GM21367 (cell line): ENCODE measurements around the gene CCDC69.
"Not testable (repeated sequence)": the region's sequence is repeated elsewhere in the genome, so short reads cannot be mapped to it uniquely, and the experiment has no call there.

ENCODE experiments used
- ATAC-seq: cut with Tn5 transposase; IDR thresholded peaks from one replicate; pipeline ENCODE4 v1.9.1; 2021; ENCODE audit not compliant: unreplicated experiment

The CCDC69 gene, protein sequence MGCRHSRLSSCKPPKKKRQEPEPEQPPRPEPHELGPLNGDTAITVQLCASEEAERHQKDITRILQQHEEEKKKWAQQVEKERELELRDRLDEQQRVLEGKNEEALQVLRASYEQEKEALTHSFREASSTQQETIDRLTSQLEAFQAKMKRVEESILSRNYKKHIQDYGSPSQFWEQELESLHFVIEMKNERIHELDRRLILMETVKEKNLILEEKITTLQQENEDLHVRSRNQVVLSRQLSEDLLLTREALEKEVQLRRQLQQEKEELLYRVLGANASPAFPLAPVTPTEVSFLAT

DNA sequence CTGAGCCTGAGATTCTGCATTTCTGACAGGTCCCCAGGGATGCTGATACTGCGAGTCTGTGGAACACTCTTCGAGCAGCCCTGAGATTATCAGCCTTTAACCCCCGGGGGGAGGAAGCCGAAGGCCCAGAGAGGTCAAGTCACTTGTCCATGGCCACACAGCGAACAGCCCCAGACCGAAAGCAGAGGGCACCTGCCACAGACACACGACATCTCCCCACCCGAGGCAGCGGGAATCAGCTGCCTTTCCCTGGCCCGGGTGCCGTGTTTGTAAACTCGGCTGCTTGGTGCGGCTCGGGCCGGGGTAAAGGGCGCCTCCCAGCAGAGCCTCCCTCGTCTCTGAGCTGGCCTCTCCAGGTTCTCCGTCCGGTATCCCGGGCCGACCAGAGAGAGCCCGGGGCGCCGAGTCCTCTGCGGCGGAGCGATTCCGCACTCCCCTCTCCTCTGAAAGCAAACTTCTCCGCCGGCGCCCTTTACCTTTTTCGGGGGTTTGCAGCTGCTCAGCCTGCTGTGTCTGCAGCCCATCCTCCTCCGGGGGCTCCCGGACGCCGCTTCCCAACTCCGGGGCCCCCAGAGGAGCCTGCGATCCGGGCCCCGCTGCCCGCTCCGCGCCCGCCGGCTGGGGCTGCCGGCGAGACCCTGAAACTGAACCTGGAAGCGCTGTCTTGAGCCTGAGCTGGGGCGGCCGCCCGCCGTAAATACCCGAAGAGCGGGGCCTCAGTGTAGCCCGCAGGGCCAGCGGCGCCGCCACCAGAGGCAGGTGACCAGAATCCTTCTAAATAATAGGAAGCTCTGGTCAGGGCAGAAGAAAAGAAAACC lies at the start of gene CCDC69:
TSS of gene CCDC69 (minus strand) at position 646 of the 818 bp plus-strand sequence. CDS start at position 524, 122 bp downstream.
- ATAC-seq = peak; percentile 59

DNA sequence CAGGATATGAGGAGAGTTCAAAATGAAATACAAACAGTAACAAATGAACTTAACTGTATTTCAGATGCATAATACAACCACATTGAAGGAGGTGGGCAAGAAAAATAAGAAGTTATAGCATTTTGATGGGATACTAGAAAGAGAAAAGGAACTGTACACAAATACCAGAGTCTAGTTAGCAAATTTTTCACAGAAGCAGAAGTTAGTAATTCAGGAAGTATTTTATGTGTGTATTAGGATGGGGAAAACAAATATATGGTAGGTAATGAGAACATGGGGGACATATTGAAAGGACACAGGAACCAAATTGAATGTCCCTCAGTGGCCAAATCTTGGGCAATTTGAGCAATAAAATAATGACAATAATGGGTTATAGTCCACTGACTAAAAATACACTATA lies 47.4 kb upstream of the CCDC69 start:
- no peak for ATAC-seq

DNA sequence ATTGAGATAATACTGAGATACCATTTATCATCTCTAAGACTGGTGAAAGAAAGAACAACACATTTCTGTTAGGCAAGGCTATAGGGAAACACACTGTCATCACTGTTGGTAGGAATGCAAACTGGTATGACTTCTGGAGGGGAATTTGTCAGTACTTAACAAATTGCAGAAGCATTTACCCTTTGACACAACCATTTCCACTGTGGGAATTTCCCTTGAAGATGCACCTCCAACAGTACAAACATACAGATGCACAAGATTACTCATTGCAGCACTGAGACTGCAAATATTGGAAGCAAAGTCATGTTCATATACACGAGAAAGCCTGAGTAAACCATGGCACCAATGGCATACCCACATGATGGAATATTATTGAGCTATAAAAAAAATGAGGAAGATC lies 46.7 kb upstream of the CCDC69 start:
- ATAC-seq = peak; percentile 87

DNA sequence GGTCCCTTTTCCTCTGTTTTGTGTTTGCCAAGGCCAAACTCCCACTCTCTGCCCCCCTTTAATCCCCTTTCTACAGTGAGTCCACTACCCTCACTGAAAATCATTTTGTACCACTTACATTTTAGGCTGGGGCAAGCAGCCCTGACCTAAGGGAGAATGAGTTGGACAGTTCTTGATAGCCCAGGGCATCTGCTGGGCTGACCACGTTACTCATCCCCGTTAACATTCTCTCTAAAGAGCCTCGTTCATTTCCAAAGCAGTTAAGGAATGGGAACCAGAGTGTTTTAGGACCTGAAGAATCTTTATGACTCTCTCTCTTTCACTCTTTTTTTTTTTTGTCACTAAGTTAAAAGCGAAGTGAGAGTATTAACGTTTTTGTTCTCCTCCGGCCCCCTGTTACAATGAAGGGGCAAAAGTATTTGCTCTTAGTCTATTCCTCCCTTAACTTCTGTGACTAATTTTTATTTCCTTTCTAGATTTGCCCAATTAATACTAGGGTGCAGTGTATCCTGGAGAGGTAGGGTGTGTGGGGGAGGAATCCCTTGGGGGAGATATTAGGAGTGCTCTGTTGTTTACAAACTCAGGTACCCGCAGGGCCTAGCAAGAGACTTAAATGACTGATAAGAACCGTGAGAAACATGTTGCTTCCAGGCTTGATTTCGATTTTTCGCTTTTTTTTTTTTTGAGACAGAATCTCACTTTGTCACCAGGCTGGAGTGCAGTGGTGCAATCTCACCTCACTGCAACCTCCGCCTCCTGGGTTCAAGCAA lies 43.8 kb upstream of the CCDC69 start:
- ATAC-seq = no peak

DNA sequence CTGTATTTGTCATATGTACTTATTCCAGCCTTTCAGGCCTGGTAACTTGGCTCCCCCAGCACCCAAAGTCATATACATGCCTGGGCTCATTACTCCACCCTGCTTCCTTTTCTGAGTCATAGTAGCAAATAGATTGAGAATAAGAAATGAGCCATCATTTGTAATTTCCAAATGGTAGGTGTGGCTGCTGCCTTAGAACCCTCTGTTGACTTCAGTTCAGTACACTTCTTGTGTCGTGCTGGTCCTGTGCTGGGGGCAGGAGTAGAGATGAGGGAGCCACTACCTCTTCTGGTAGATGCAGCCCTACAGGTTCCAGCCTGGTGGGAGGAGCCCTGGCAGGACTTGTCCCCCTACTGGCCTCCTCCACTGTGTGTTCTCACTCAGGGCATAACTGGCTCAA lies 40.2 kb upstream of the CCDC69 start:
- ATAC-seq = peak; percentile 39

DNA sequence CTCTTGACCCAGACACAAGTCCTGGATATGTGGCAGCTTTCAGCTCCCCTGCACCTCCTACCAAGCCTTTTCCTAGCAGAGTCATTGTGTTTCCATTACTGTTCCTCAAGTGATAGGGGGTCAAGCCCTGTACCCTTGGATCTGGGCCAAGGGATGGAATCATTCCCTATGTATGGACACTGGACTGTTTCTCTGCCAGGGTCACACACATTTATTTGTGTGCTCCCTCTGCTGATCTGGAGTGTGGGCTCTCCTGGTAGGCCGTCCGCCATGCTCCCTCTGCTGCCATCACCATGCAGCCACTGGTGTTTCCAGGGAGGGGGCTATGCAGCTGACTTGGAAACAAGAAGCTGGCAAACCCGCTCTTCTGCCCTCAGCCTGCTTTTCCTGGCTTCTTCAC lies 38.6 kb upstream of the CCDC69 start:
- ATAC-seq = no peak

DNA sequence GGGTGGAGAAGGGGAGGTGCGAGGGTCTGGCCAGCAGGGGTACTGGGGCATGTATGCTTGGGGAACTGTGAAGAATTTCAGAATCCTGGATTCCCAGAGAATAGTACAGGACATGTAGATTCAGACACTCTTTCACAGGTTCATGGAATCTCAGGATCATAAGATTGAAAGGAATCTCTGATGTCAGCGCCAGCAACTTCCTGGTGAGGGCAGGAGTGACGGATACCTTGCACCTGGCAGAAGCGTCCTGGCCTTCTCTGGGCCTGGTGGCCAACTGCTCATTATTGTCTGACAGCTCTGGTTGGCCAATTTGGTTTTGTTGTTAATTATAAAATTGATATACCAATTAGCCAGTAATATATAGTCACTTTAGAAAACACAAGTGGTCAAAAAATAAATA lies 36.0 kb upstream of the CCDC69 start:
- no peak for ATAC-seq

DNA sequence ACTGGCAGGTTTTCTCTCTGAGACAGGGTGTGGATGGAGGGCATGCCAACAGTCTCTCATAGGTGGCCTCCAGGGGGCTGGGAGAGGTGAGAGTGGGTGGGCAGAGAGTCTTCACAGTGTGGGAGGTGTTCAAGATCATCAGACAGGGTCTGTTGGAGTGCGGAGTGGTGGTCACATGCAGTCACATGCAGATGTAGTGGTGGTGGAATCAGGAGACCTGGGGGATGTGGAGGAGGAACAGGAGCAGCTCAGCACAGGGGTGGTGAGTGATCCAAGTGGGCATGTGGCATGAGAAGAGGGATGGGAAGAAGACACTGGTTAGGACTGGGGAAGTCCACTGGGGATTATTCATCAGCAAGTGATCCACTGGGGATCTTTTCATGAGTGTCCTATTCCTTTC lies 34.9 kb upstream of the CCDC69 start:
- ATAC-seq = no peak

DNA sequence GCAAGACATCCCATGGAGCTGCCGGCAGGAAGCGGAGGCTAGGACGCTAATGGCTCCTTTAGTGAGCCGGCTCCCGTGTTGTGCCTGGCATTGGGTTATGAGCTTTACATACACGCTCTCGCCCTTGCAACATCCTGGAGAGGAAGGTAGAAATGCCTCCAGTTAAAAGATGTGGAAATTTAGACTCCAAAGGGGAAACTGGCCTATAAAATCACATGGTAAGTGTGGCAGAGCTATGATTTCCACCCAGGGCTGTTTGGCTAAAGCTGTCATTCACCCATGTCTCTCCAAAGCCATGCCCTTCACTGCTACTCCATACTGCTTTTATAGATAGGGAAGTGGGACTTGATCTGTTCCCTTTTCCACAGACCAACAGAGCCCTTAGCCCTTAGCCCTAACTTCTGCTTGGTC lies 34.3 kb upstream of the CCDC69 start:
- no peak for ATAC-seq

DNA sequence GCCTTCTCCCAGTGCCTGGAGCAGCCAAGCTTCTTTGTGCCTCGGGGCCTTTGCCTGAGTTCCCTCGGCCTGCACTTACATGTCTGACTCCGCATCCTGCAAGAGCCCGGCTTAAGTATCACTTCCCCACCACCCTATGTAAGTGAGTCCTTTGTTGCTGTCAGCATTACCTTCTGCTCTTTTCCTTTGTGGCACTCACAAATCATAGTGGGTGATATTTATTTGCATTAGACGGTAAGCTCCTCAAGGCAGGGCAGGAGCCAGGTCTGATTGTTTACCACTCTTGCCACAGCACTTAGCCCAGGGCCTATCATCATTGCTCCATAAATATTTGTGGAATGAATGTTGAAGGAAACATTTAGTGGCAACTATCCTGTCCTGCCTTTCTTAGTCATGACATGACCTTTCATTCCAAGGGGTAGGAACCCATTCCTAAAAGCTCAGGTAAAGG lies 33.9 kb upstream of the CCDC69 start:
- no peak for ATAC-seq

DNA sequence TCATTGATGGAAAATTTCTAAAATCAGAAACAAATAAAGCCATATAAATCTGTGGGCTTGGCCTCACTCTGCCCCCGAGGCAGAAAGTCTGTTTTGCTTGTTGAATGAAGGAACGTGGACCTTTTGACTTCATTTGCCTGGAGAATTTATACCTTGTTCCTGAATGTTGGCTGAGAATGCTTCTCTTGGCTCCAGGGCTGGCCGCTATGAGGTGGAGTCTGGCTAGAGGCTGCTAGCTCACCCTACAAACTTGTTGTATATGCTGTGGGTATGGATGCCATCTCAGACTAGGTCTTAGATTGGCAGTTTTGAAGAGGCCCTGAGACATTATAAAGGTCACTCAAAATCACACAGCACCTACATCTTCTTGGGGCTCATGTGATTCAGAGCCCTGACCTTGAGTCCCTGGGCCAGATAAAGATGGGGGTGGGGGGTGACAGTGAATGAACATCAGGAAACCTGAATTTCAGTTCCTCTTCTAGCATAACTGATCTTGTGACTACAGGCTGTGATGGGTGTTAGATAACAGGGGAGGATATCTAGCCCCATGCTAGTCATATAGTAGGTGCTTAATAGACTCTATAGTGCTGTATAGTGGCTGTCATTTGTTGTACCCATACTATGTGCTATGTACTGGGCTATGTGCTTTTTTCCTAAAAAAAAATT lies 31.9 kb upstream of the CCDC69 start:
- ATAC-seq = peak; percentile 42

DNA sequence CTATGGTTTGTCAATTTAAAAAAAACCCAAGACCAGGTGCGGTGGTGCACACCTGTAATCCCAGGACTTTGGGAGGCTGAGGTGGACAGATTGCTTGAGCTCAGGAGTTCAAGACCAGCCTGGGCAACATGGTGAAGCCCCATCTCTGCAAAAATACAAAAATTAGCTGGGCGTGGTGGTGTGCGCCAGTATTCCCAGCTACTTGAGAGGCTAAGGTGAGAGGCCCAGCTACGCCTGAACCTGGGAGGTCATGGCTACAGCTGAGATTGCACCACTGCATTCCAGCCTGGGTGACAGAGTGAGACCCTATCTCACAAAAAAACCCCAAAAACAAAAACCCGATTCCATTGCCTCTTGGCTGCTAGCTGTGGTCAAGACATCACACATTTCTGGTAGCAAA lies 31.1 kb upstream of the CCDC69 start:
- ATAC-seq = not testable (repeated sequence)

DNA sequence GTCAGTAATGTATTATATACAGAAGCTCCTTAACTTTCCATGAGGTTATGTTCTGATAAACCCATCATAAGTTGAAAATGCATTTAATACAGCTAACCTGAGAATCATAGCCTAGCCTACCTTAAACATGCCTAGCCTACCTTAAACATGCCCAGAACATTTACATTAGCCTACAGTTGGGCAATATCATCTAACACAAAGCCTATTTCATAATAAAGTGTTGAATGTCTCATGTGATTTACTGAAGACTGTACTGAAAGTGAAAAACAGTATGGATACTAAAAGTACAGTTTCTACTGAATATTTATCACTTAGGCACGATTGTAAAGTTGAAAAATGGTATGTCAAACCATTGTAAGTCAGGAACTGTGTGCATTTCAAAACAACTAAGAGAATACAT lies 30.7 kb upstream of the CCDC69 start:
- no peak for ATAC-seq

DNA sequence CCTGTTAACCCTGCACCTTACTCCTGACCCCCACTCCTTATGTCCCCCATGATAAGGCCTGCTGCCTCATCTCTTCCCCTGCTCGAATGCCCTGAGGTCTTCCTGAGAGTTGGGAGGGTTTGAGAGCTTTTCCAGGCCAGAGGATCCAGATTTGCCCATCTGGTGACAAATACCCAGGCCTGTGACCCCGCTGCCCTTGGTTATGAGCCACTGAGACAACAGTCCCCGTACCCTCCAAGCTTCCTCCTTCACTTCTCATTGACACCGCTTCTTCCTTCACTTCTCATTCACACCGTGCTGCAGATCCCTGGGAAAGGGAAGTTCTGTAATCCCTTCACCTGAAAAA lies 29.7 kb upstream of the CCDC69 start:
- no peak for ATAC-seq

DNA sequence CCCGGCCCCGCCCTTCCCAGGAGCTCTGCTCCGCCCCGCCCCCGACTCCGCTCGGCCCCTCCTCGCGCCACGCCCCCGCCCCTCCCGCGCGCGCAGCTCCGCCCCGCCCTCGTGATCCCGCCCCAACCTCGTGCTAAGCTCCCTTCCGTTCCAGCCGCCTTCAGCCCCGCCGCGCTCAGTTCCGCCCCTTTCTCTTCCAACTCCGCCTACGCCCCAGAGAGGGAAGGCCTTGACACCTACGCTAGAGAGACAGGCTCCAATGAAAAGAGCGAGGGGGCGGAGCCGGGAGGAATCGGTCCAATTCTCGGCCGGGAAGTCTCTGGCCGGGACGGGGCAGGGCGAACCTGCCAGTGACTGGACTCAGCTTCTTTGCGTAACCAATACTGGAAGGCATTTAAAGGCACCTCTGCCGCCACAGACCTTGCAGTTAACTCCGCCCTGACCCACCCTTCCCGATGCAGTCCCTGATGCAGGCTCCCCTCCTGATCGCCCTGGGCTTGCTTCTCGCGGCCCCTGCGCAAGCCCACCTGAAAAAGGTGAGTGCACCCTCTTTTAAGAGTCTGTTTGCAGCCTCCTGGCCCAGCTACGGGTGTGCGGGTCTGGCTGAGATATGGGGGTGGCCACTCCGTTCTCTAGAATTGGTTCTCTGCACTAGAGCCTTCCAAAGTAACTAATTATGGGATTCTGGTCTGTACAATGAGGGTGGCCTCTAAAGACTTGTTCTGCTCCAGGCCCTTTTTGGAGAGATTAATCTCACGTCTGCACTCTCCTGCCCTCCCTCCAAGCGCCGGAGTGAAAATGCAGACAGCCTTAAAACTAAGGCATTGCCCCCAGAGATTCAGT lies 29.1 kb upstream of the CCDC69 start, which contains the start of gene GM2A:
TSS of gene GM2A (plus strand) at position 424 of the 843 bp plus-strand sequence. CDS start at position 456, 32 bp downstream.
- peak; percentile 79 for ATAC-seq

DNA sequence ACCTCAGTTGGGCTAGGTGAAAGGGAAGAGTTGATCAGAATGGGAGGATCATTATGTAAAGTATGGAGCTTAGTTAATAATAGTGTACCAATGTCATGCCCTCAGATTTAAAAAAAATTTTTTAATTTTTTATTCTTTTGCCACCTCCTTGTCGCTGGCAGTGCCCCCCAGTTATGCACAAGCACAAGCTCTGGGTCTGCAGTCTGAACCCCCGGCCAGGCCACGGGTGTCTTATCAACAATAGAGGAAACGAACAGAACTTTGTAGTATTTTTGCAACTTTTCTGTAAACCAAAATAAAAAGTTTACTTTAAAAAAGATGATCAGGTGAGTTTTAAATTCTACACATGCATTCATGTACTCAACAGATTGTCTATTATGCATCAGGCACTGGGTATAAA lies 27.7 kb upstream of the CCDC69 start:
- no peak for ATAC-seq

DNA sequence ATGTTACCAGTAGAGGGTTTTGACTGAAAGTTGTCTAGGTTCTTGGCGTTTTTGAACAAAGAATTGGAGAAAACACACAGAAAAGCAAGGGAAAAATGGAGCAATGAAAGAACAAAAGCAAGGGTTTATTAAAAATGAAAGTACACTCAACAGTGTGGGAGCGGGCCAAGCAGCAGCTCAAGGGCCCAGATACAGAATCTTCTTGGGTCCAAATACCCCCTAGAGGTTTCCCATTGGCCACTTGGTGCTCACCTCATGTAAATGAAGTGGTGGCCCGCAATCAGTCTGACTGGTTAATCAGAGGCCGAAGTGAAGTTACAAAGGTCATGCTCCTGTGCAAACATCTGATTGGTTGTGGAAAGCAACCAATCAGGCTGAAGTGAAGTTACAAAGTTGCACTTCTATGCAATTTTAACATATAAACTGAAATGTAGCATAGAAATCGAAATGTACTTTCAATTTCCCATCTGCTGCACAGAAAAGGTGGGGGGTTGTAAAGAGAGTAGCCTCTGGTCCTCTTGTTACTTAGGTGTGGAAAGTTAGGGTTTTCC lies 27.2 kb upstream of the CCDC69 start:
- no peak for ATAC-seq

DNA sequence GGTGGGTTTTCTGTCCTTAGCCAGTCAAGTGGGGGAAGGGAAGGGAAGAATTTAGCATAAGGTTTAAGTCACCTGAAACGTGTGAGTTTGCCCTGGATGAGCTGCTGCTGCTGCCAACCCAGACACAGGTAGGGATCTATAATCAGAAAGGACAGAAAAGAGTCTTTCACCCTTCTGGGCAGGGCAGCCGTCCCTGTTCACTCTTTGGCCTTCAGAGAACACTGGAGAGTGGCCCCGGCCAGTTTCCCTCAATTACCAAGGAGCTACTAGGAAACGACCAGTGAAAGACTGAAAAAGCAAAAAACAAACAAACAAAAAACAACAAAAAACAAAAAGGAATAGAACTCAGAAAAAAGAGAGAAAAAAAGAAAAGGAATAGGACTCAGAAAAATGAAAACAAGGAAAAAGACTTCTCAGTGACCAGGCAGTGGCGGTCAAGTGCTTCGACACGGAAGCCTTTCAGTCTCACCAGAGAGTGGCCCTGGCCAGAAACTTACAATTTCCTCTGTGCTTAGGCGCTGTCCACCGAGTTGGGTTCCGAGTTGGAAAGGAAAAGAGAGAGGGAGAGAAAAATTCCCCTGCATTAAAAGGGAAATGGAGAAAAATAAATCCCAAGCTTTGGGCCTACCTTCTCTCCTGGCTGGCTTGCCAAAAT lies 26.6 kb upstream of the CCDC69 start:
- no peak for ATAC-seq

DNA sequence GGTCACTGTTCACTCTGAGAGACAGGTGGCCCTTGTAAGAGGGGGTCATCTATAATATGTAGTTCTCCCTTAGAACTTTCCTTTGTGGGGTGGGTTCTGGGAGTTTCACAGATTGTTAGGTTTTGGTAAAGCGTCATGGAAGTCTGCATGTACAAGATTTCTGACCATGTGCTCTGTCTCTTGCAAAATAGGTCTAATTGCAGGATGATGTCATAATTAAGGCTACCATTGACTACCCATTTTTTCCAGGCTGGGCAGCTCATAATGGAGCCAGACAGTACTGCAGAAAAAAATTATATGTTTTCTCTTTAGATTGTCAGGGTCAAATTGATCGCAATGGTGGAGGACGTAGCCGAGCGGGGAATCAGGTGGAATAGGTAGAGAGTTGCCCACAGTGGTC lies 25.4 kb upstream of the CCDC69 start:
- no peak for ATAC-seq
